Omental fat pad (tissue), 4 donors: Measurements from ENCODE around the gene FSTL4. TPM values are rescaled to one million over a fixed set of nuclear protein-coding genes. Genes with fewer than 3 reads are reported as not detected.

Source experiments
- ATAC-seq: fragments of 150-250 bp; one replicate; pipeline ENCODE4 v1.9.1; 2016; ENCODE audit warnings: mild to moderate bottlenecking, moderate library complexity; ENCODE audit not compliant: low FRiP score
- DNase-seq: peaks from one replicate; pipeline ENCODE4 v3.0.0-alpha.2; 2019; ENCODE audit warnings: low spot score
- total RNA-seq, 4 donors: library from RNA; depleted of rRNA; stranded (reverse); fragments of >200 nt; gene quantifications; one replicate each; pipeline ENCODE4 v1.1.0, GENCODE V29; 2016
- TF ChIP-seq, protein P1 (sequence below), 3 donors: fragments of 450-650 bp; IDR thresholded peaks; one replicate each; pipeline ENCODE4 v1.5.1; 2016 to 2017; ENCODE audit warnings: antibody characterized with exemption in 3 of 3, mild to moderate bottlenecking in 3 of 3, moderate library complexity in 2 of 3

Gene FSTL4
- total RNA-seq, 4 donors from 2014 or later = 0.32 TPM; not detected in 3

DNA sequence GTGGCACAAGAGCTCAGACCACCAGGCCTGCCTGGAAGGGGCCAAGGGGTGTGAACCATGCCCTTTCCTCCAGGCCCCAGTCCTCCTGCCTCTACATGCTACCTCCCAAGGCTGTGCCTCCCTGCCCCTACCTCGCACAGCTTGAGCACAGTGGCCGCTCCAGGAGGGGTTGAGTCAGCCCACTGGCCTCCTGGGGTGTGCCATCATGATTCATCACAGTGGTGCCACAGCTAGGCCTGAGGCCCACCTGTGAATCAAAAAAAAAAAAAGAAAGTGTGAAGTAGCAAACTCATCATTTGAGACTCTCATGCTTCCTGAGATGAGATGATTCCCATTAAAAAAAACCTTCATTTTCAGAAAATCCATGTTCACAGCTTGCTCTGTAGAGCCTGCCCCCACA, 320.0 kb downstream of the FSTL4 start:
- TF ChIP-seq, protein P1, sequence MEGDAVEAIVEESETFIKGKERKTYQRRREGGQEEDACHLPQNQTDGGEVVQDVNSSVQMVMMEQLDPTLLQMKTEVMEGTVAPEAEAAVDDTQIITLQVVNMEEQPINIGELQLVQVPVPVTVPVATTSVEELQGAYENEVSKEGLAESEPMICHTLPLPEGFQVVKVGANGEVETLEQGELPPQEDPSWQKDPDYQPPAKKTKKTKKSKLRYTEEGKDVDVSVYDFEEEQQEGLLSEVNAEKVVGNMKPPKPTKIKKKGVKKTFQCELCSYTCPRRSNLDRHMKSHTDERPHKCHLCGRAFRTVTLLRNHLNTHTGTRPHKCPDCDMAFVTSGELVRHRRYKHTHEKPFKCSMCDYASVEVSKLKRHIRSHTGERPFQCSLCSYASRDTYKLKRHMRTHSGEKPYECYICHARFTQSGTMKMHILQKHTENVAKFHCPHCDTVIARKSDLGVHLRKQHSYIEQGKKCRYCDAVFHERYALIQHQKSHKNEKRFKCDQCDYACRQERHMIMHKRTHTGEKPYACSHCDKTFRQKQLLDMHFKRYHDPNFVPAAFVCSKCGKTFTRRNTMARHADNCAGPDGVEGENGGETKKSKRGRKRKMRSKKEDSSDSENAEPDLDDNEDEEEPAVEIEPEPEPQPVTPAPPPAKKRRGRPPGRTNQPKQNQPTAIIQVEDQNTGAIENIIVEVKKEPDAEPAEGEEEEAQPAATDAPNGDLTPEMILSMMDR (IDR thresholded peaks at IDR 0.05) = no peak
- no peak for DNase-seq

DNA sequence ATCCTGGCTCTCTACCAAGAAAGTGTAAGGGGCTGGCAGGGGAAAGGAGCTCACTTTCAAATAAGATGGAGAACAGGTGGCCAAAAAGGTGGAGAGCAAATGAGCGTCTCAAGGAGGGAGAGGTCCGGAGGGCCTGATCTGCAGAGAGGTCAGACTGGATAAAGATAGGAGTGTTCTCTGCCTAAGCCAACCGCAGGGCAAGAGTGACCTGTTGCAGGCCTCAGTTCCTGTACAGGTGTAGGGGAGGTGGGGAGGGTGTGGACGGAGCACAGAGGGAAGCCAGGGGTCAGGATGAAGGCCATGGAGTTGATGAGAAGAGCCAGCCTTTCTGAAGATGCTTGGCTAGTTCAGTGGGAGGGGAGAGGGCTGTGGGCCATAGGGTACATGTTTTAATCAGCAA, 320.8 kb downstream of the FSTL4 start:
- TF ChIP-seq, protein P1 (IDR thresholded peaks at IDR 0.05) = no peak
- DNase-seq = no peak
- no peak for ATAC-seq

More for the DNA sequence above, 320.0 kb downstream of the FSTL4 start:
- ATAC-seq = no peak

DNA sequence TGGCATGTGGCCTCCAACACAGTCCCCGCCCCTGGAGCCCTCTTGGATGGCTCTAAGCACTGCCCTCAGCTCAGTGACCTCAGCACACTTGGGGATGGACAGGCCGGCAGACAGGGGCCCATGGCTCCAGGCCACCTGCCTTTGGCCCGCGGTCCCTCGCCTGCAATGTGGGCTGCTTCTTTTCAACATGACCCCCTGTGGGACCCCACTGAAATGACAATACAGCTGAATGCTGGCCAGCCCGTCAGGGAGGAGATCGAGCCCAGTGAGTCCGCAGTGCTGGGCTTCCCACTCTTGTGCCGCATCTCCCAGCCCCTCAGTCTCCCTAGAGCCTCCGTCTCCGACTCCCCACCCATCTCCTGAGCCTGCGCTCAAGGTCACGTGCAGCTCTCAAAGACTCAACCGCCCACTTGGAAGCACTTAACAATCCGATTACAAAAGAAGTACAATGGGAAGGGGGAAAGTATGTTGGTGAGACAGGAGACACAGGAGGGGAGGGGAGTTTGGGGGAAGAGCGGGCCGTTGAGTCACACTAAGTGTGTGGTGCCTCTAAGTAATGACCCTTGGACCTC, 321.6 kb downstream of the FSTL4 start:
- DNase-seq = no peak
- ATAC-seq = no peak
- TF ChIP-seq, protein P1 (IDR thresholded peaks at IDR 0.05) = no peak

DNA sequence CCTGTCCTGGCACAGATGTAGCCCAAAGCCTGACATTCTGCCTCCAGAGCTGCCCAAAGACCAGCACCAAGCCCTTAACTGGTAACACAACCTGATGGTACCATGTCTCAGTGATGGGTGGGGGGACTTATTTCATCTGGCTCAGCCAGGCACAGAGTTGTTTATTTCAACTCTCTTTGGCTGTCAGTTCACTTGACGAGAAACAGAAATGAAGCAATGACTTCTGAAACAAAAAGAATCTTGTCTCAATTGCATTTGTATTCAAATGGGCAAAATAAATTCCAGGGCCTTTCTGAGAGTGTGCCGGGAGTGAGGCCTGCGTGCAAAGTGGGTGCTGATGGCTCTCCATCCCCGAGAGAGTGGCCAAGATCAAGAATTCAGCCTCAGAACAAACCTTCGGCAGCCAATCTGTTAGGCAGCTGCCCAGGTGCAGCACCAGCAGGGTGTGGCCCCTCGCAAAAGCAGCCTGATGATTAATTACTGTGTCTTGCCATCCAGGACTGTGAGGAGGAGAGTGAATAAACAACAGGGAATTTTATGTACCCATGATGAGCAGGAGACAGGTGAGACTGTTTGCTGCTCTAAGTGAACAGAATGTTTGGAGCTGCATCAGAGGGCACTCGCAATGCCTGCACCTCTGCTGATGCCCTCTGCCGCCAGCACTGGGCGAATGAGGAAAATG, 322.5 kb downstream of the FSTL4 start:
- TF ChIP-seq, protein P1 (IDR thresholded peaks at IDR 0.05) = no peak
- DNase-seq (no peak), ATAC-seq (no peak)

DNA sequence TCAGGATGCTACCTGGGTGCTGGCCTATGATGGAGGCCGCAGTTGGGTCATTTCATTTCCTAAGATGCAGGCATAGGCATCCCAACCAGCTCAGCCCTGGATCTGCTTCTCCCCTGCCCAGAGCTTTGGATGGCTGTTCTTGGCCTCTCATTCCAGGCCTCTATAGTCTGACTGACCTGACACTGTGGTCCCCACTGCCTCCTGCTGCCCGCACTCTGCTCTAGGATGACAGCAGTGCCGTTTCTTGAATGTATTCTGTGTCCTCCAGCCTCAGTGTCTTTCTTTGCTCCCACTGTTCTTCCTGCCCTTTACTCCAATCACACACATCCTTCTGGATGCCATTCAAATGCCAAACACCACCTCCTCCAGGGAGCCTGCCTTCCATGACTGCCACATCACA, 324.8 kb downstream of the FSTL4 start:
- DNase-seq (no peak), ATAC-seq (no peak)
- TF ChIP-seq, protein P1 (IDR thresholded peaks at IDR 0.05) = no peak

DNA sequence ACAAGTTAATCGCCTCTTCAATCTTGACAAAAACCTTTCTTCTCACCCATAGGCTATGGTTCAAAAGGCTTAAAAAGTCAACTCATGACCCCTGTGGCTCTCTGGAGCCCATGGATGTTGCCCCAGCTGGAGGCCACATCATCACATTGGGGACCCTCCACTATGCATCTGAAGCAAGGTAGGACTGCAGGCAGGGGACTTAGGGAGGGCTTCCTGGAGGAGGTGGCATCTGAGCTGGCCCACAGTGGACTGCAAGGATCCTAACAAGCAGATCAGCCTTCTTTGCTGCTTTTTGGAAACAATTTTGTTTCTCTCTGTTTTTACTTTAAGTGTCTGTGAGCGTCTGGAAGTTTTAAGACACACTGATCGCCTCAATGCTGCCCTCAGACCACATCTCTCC, 325.9 kb downstream of the FSTL4 start:
- no peak for DNase-seq
- no peak for ATAC-seq
- TF ChIP-seq, protein P1 (IDR thresholded peaks at IDR 0.05) = no peak

DNA sequence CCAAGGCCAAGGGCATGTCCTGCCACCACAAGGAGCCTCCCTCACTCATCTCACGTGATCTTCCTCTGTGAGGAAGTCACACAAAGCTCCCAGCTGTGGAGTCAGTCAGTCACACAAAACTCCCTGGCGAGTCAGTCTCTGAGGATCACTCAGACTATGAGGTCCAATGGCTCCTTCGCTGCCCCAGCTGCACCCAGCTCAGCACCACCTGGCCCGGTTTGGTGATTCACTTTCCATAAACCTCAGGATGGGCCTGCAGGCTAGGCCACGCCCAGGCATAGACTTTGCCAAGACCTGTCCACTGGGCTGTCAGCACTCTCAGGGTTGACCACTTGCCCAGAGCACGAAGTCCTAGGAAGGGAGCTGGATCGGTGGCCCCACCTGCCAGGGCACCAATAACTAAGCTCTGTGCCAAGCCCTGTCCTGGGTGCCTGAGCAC, 326.7 kb downstream of the FSTL4 start:
- no peak for DNase-seq
- no peak for ATAC-seq
- TF ChIP-seq, protein P1 (IDR thresholded peaks at IDR 0.05) = no peak
